Measurements from ENCODE around the gene L3HYPDH.

L3HYPDH gene

GRCh38 chr14:59427653-59428580 lies 56.3 kb downstream of the L3HYPDH start:
- no peak for DNase-seq (ENCODE audit: low spot score)

- DNase-seq (ENCODE audit: low spot score) = no peak
Observed at GRCh38 chr14:59425322-59425935, 58.8 kb downstream of the L3HYPDH start.

GRCh38 chr14:59424341-59425071 lies 59.7 kb downstream of the L3HYPDH start:
- no peak for DNase-seq (ENCODE audit: low spot score)

Measured in CD4-positive, alpha-beta T cell treated with Interleukin-6 at 100 ng/mL for 8 hours (primary cell).